ENCODE results near the gene HOXB4. TPM values are rescaled to one million over a fixed set of nuclear protein-coding genes. Genes with fewer than 3 reads are reported as not detected.
A peak's percentile ranks its signal among the peaks of the same experiment; 100 is the strongest.

HOXB4 gene
- total RNA-seq, 1 donor from 2014 or later: not detected

GRCh38 chr17:48615963-48616716 lies 38.0 kb upstream of the HOXB4 start:
- DNase-seq (ENCODE audit: low read depth) (no peak), FAIRE-seq (no peak)
- Histone ChIP-seq H3K27me3 (ENCODE audit: control insufficient read depth, insufficient read depth, low read length) (peaks cover 82% of the 10 kb centered on the region), H3K36me3 (ENCODE audit: control insufficient read depth, insufficient read depth, low read length) (no peaks in the 10 kb centered on the region), H3K4me3 (ENCODE audit: low read depth, low read length) (no peak overlapping the region)
- no peak for TF ChIP-seq CTCF (IDR thresholded peaks at IDR 0.05; ENCODE audit: insufficient read depth, low read length, severe bottlenecking)

- Histone ChIP-seq H3K27me3 (ENCODE audit: control insufficient read depth, insufficient read depth, low read length) (peaks cover 83% of the 10 kb centered on the region), H3K36me3 (ENCODE audit: control insufficient read depth, insufficient read depth, low read length) (no peaks in the 10 kb centered on the region), H3K4me3 (ENCODE audit: low read depth, low read length) (no peak within 1 kb of the TSS)
- DNase-seq (ENCODE audit: low read depth): no peak
- no peak for FAIRE-seq
- no peak for TF ChIP-seq CTCF (IDR thresholded peaks at IDR 0.05; ENCODE audit: insufficient read depth, low read length, severe bottlenecking)
Measured at GRCh38 chr17:48615047-48615962, 37.2 kb upstream of the HOXB4 start, which contains the start of gene HOXB8. Gene HOXB8, minus strand, starts transcription at chr17:48615292. Its CDS starts 588 bp downstream, at chr17:48614704.

- H3K36me3 ChIP-seq (ENCODE audit: control insufficient read depth, insufficient read depth, low read length): no peaks in the 10 kb centered on the region
- no peak for DNase-seq (ENCODE audit: low read depth)
- no peak overlapping the region for H3K4me3 ChIP-seq (ENCODE audit: low read depth, low read length)
- FAIRE-seq: no peak
- H3K27me3 ChIP-seq (ENCODE audit: control insufficient read depth, insufficient read depth, low read length): peaks cover 82% of the 10 kb centered on the region
- no peak for TF ChIP-seq CTCF (IDR thresholded peaks at IDR 0.05; ENCODE audit: insufficient read depth, low read length, severe bottlenecking)
Measured at GRCh38 chr17:48613862-48614694, 35.9 kb upstream of the HOXB4 start.

GRCh38 chr17:48612854-48613691 lies 34.9 kb upstream of the HOXB4 start:
- TF ChIP-seq CTCF (IDR thresholded peaks at IDR 0.05; ENCODE audit: insufficient read depth, low read length, severe bottlenecking): peak; percentile 6
- FAIRE-seq (no peak), DNase-seq (ENCODE audit: low read depth) (no peak)
- Histone ChIP-seq H3K4me3 (ENCODE audit: low read depth, low read length) (no peak overlapping the region), H3K27me3 (ENCODE audit: control insufficient read depth, insufficient read depth, low read length) (peaks cover 82% of the 10 kb centered on the region), H3K36me3 (ENCODE audit: control insufficient read depth, insufficient read depth, low read length) (no peaks in the 10 kb centered on the region)

GRCh38 chr17:48612456-48612853 lies 34.3 kb upstream of the HOXB4 start:
- FAIRE-seq (no peak), DNase-seq (ENCODE audit: low read depth) (no peak)
- Histone ChIP-seq H3K4me3 (ENCODE audit: low read depth, low read length) (no peak overlapping the region), H3K36me3 (ENCODE audit: control insufficient read depth, insufficient read depth, low read length) (no peaks in the 10 kb centered on the region), H3K27me3 (ENCODE audit: control insufficient read depth, insufficient read depth, low read length) (peaks cover 80% of the 10 kb centered on the region)
- TF ChIP-seq CTCF (IDR thresholded peaks at IDR 0.05; ENCODE audit: insufficient read depth, low read length, severe bottlenecking): no peak
